ENCODE data around the gene ITGA5. TPM values are rescaled to one million over a fixed set of nuclear protein-coding genes. Genes with fewer than 3 reads are reported as not detected.

ITGA5 gene
- total RNA-seq, 1 donor from 2014 or later: 152 TPM

- Mint-ChIP-seq H3K4me1 (ENCODE audit: low read depth) (peaks cover 3% of the 10 kb centered on the region), H3K27me3 (ENCODE audit: low read depth) (no peaks in the 10 kb centered on the region), H3K27ac (ENCODE audit: unreplicated experiment) (no peak overlapping the region), H3K4me3 (ENCODE audit: unreplicated experiment) (no peak overlapping the region), H3K36me3 (ENCODE audit: low read depth) (peaks cover 36% of the 10 kb centered on the region), H3K9me3 (ENCODE audit: low read depth) (no peaks in the 10 kb centered on the region)
- TF ChIP-seq, protein P1, sequence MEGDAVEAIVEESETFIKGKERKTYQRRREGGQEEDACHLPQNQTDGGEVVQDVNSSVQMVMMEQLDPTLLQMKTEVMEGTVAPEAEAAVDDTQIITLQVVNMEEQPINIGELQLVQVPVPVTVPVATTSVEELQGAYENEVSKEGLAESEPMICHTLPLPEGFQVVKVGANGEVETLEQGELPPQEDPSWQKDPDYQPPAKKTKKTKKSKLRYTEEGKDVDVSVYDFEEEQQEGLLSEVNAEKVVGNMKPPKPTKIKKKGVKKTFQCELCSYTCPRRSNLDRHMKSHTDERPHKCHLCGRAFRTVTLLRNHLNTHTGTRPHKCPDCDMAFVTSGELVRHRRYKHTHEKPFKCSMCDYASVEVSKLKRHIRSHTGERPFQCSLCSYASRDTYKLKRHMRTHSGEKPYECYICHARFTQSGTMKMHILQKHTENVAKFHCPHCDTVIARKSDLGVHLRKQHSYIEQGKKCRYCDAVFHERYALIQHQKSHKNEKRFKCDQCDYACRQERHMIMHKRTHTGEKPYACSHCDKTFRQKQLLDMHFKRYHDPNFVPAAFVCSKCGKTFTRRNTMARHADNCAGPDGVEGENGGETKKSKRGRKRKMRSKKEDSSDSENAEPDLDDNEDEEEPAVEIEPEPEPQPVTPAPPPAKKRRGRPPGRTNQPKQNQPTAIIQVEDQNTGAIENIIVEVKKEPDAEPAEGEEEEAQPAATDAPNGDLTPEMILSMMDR (IDR thresholded peaks at IDR 0.05): no peak
- no peak for DNase-seq (ENCODE audit: low spot score)
These were observed 21.9 kb downstream of the ITGA5 start for GRCh38 chr12:54397157-54397556.

- peaks cover 7% of the 10 kb centered on the region for H3K4me1 Mint-ChIP-seq (ENCODE audit: low read depth)
- H3K9me3 Mint-ChIP-seq (ENCODE audit: low read depth): no peaks in the 10 kb centered on the region
- no peak for DNase-seq (ENCODE audit: low spot score)
- no peak overlapping the region for H3K4me3 Mint-ChIP-seq (ENCODE audit: unreplicated experiment)
- H3K27me3 Mint-ChIP-seq (ENCODE audit: low read depth): no peaks in the 10 kb centered on the region
- no peak overlapping the region for H3K27ac Mint-ChIP-seq (ENCODE audit: unreplicated experiment)
- TF ChIP-seq, protein P1 (IDR thresholded peaks at IDR 0.05): no peak
- peaks cover 28% of the 10 kb centered on the region for H3K36me3 Mint-ChIP-seq (ENCODE audit: low read depth)
These were observed 23.5 kb downstream of the ITGA5 start for GRCh38 chr12:54395545-54395944.

DNA sequence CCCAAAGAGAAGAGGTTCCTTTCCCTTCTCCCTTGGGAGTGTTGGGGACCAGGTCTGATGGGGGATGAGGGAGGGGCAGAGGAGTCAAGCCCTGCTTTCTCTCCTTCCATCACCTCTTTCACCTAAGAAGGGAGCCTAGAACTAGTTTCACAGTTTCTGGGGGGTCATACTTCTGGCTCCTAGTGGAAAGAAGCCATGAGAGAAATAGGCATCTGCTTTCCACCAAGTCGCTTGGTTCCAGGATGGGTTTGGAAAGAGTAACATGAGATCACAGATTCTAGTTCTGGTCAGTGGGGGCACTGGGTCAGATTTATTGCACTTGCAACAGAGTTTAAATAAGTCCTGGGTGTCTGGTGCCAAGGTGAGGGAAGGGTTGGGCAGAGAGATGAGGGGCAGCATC is 24.1 kb downstream of the ITGA5 start:
- no peaks in the 10 kb centered on the region for H3K27me3 Mint-ChIP-seq (ENCODE audit: low read depth)
- peaks cover 7% of the 10 kb centered on the region for H3K4me1 Mint-ChIP-seq (ENCODE audit: low read depth)
- TF ChIP-seq, protein P1 (IDR thresholded peaks at IDR 0.05): no peak
- no peak overlapping the region for H3K27ac Mint-ChIP-seq (ENCODE audit: unreplicated experiment)
- no peak for DNase-seq (ENCODE audit: low spot score)
- peaks cover 25% of the 10 kb centered on the region for H3K36me3 Mint-ChIP-seq (ENCODE audit: low read depth)
- no peak overlapping the region for H3K4me3 Mint-ChIP-seq (ENCODE audit: unreplicated experiment)
- no peaks in the 10 kb centered on the region for H3K9me3 Mint-ChIP-seq (ENCODE audit: low read depth)

GRCh38 chr12:54394281-54394719 is 24.8 kb downstream of the ITGA5 start:
- Mint-ChIP-seq H3K4me1 (ENCODE audit: low read depth) (peaks cover 7% of the 10 kb centered on the region), H3K27ac (ENCODE audit: unreplicated experiment) (peak overlapping the region; percentile 8), H3K4me3 (ENCODE audit: unreplicated experiment) (no peak overlapping the region), H3K36me3 (ENCODE audit: low read depth) (peaks cover 23% of the 10 kb centered on the region), H3K9me3 (ENCODE audit: low read depth) (no peaks in the 10 kb centered on the region), H3K27me3 (ENCODE audit: low read depth) (no peaks in the 10 kb centered on the region)
- TF ChIP-seq, protein P1 (IDR thresholded peaks at IDR 0.05): peak; percentile 85
- no peak for DNase-seq (ENCODE audit: low spot score)

DNA sequence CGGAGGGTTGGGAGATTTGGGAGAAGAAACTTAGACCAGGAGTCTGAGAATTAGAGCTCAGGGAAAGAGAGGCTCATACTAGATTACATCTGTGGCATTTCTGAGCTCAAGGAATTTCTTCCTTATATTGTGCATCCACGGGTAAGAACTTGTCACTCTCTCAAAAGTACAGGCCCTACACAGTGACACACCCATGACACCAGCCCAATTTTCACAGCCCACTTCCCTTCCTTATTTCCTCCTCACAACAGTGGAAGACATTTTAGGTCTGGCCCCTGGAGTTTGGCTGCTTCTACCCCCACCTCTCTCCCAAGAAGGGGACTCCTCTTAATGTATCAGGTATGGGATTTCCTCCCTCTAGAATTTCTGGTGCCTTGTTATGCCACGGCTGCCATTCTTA is 25.3 kb downstream of the ITGA5 start:
- no peak for DNase-seq (ENCODE audit: low spot score)
- TF ChIP-seq, protein P1 (IDR thresholded peaks at IDR 0.05): no peak
- no peak overlapping the region for H3K4me3 Mint-ChIP-seq (ENCODE audit: unreplicated experiment)
- H3K27ac Mint-ChIP-seq (ENCODE audit: unreplicated experiment): peak overlapping the region; percentile 50
- H3K27me3 Mint-ChIP-seq (ENCODE audit: low read depth): no peaks in the 10 kb centered on the region
- H3K36me3 Mint-ChIP-seq (ENCODE audit: low read depth): peaks cover 21% of the 10 kb centered on the region
- H3K4me1 Mint-ChIP-seq (ENCODE audit: low read depth): peaks cover 4% of the 10 kb centered on the region
- no peaks in the 10 kb centered on the region for H3K9me3 Mint-ChIP-seq (ENCODE audit: low read depth)

Measured in chondrocyte (in vitro differentiated cells).